ENCODE measurements around the gene MUS81. TPM values are rescaled to one million over a fixed set of nuclear protein-coding genes. Genes with fewer than 3 reads are reported as not detected.
A peak's percentile ranks its signal among the peaks of the same experiment; 100 is the strongest.

Gene MUS81
- total RNA-seq, 2 donors from 2014 or later: 64.3 to 68.6 TPM

- no peak for DNase-seq (ENCODE audit: low spot score)
- peak overlapping the region; percentile 50 to 52 for H3K4me3 ChIP-seq
- H3K27me3 ChIP-seq (replicated peaks; ENCODE audit: insufficient read depth): no peaks in the 10 kb centered on the region
- intact Hi-C loops (cut with DNase I): loop anchor here (2.0 kb wide), 1 partner anchor 13 kb away; the partner anchor contains the start of gene CFL1
- TF ChIP-seq, protein P1, sequence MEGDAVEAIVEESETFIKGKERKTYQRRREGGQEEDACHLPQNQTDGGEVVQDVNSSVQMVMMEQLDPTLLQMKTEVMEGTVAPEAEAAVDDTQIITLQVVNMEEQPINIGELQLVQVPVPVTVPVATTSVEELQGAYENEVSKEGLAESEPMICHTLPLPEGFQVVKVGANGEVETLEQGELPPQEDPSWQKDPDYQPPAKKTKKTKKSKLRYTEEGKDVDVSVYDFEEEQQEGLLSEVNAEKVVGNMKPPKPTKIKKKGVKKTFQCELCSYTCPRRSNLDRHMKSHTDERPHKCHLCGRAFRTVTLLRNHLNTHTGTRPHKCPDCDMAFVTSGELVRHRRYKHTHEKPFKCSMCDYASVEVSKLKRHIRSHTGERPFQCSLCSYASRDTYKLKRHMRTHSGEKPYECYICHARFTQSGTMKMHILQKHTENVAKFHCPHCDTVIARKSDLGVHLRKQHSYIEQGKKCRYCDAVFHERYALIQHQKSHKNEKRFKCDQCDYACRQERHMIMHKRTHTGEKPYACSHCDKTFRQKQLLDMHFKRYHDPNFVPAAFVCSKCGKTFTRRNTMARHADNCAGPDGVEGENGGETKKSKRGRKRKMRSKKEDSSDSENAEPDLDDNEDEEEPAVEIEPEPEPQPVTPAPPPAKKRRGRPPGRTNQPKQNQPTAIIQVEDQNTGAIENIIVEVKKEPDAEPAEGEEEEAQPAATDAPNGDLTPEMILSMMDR (IDR thresholded peaks at IDR 0.05): no peak
- TF ChIP-seq POLR2AphosphoS5 (IDR thresholded peaks at IDR 0.05) (no peak), POLR2A (IDR thresholded peaks at IDR 0.05) (no peak)
- H3K9me3 ChIP-seq: no peaks in the 10 kb centered on the region
- H3K27ac ChIP-seq: peak overlapping the region; percentile 87 to 92
- WGBS: 23% methylated on average over 7 of the region's 26 CpGs
- H3K36me3 ChIP-seq: no peaks in the 10 kb centered on the region
- peaks cover 3% of the 10 kb centered on the region for H3K4me1 ChIP-seq (replicated peaks)
Observed at GRCh38 chr11:65871811-65872548, 11.7 kb downstream of the MUS81 start.

- no peaks in the 10 kb centered on the region for H3K9me3 ChIP-seq
- peak within 1 kb of the TSS; percentile 50 to 52 for H3K4me3 ChIP-seq
- intact Hi-C loops (cut with DNase I): loop anchor here (2.0 kb wide), 1 partner anchor 14 kb away; the partner anchor contains the start of gene CFL1
- TF ChIP-seq, protein P1 (IDR thresholded peaks at IDR 0.05): no peak
- TF ChIP-seq POLR2A (IDR thresholded peaks at IDR 0.05): no peak
- no peak for TF ChIP-seq POLR2AphosphoS5 (IDR thresholded peaks at IDR 0.05)
- H3K27ac ChIP-seq: peak within 1 kb of the TSS; percentile 87 to 92
- no peak for DNase-seq (ENCODE audit: low spot score)
- H3K4me1 ChIP-seq (replicated peaks): peaks cover 3% of the 10 kb centered on the region
- WGBS: 0% methylated on average over 12 of the region's 69 CpGs
- H3K27me3 ChIP-seq (replicated peaks; ENCODE audit: insufficient read depth): no peaks in the 10 kb centered on the region
- H3K36me3 ChIP-seq: no peaks in the 10 kb centered on the region
Observed at GRCh38 chr11:65872586-65873317, 12.5 kb downstream of the MUS81 start, which contains the start of gene EFEMP2. Gene EFEMP2 (minus strand): TSS chr11:65872800. CDS start chr11:65872354, 446 bp downstream.

DNA sequence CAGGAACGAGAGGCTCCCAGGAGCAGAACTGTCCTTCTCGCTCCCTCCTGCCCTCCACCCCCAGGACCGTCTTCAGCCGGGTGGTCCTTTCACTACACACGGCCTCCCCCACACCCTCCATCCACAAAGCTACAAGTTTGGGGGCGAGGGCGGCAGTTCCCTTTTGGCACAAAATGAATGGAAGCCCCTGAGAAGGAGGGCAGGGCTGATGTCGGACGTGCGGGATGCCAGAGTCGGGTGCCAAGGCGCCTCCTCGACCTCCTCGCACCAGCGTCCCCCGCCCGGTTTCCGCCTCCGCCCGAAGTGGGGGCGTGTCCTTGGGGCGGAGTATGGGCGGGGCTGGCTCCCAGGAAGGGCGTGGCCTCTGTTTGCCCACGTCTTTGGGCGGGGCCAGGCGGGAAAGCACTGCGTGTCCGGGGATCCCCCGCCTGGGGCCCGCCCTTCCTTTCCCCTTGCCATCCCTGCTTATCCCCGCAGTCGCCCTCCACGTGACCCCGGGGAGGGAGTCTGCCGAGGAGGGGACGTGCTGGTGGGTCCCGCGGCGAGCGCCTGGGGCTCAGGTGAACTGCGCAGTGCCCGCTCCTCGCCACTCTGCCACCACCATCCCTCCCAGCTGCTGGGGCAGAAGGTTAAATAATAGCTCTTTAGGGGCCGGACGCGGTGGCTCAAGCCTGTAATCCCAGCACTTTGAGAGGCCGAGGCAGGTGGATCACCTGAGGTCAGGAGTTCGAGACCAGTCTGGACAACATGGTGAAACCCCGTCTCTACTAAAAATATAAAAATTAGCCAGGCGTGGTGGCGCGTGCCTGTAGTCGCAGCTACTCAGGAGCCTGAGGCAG, 13.3 kb downstream of the MUS81 start:
- no peaks in the 10 kb centered on the region for H3K9me3 ChIP-seq
- no peaks in the 10 kb centered on the region for H3K27me3 ChIP-seq (replicated peaks; ENCODE audit: insufficient read depth)
- WGBS: 7% methylated on average over 54 of the region's 54 CpGs
- intact Hi-C loops (cut with DNase I): loop anchor here (2.0 kb wide), 1 partner anchor 15 kb away; the partner anchor contains the start of gene CFL1
- TF ChIP-seq, protein P1 (IDR thresholded peaks at IDR 0.05): peak in 1 of 4 experiments; percentile 24
- TF ChIP-seq POLR2AphosphoS5 (IDR thresholded peaks at IDR 0.05) (peak; percentile 98), POLR2A (IDR thresholded peaks at IDR 0.05) (peak; percentile 93)
- no peaks in the 10 kb centered on the region for H3K36me3 ChIP-seq
- DNase-seq (ENCODE audit: low spot score): peak; percentile 94
- peaks cover 3% of the 10 kb centered on the region for H3K4me1 ChIP-seq (replicated peaks)
- peak overlapping the region; percentile 50 to 52 for H3K4me3 ChIP-seq
- H3K27ac ChIP-seq: peak overlapping the region; percentile 87 to 92

DNA sequence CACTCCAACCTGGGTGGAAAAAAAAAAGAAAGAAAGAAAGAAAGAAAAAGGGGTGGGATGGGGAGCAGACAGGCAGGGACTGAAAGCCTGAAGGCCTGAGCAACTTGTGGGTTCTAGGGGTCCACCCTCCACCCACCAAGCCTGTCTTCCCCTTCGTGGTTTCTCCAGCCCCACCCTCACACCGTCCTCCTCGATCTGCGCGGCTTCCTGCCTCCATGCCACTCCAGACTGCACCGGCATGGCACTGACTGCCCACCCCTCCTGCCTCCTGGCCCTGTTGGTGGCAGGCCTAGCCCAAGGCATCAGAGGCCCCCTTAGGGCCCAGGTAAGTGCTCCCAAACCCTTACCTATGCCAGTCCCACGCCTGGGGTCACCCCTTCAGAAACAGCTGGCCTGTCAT, 19.4 kb downstream of the MUS81 start, which contains the start of gene CTSW:
Gene CTSW, plus strand, starts transcription at position 221 of the 400 bp plus-strand sequence. Its CDS starts 18 bp downstream, at position 239.
- Histone ChIP-seq H3K4me3 (no peak within 1 kb of the TSS), H3K36me3 (no peaks in the 10 kb centered on the region), H3K27ac (no peak within 1 kb of the TSS), H3K4me1 (replicated peaks) (no peaks in the 10 kb centered on the region), H3K27me3 (replicated peaks; ENCODE audit: insufficient read depth) (no peaks in the 10 kb centered on the region), H3K9me3 (no peaks in the 10 kb centered on the region)
- TF ChIP-seq, protein P1 (IDR thresholded peaks at IDR 0.05): no peak
- no peak for TF ChIP-seq POLR2AphosphoS5 (IDR thresholded peaks at IDR 0.05)
- TF ChIP-seq POLR2A (IDR thresholded peaks at IDR 0.05): no peak
- intact Hi-C loops (cut with DNase I): no loop called here
- no peak for DNase-seq (ENCODE audit: low spot score)
- 40% methylated on average over 7 of the region's 7 CpGs for WGBS
